T47D (cell line): ENCODE measurements around the gene PGGHG.

ENCODE experiments used
- DNase-seq, 2 experiments: peaks; one replicate each; pipeline versions ENCODE4 v3.0.0 to v3.0.0-alpha.2; 2011 to 2012; ENCODE audit warnings: low read depth in 1 of 2, low spot score in 1 of 2
- JUND ChIP-seq: IDR thresholded peaks from 2 replicates; pipeline ENCODE4 v1.6.1; 2012; ENCODE audit warnings: low read depth
- in situ Hi-C: cut with HindIII; loops from 2 replicates; pipeline ENCODE4 v1.10.0; 2016; ENCODE audit warnings: low sequenced_read_pairs, low pct_unique_long_range_greater_than_20kb

PGGHG gene

GRCh38 chr11:272931-273198 is 16.1 kb upstream of the PGGHG start:
- no peak for TF ChIP-seq JUND
- no peak for DNase-seq
- in situ Hi-C loops = no loop called here

- no peak for DNase-seq
- no peak for TF ChIP-seq JUND
- in situ Hi-C loops = no loop called here
Observed at GRCh38 chr11:276219-276618, 12.7 kb upstream of the PGGHG start.

- no peak for TF ChIP-seq JUND
- in situ Hi-C loops = no loop called here
- DNase-seq = no peak
Observed at GRCh38 chr11:278001-278951, 10.7 kb upstream of the PGGHG start, which contains the start of gene NLRP6. Gene NLRP6 (plus strand): TSS chr11:278407. CDS start chr11:278570, 163 bp downstream.

DNA sequence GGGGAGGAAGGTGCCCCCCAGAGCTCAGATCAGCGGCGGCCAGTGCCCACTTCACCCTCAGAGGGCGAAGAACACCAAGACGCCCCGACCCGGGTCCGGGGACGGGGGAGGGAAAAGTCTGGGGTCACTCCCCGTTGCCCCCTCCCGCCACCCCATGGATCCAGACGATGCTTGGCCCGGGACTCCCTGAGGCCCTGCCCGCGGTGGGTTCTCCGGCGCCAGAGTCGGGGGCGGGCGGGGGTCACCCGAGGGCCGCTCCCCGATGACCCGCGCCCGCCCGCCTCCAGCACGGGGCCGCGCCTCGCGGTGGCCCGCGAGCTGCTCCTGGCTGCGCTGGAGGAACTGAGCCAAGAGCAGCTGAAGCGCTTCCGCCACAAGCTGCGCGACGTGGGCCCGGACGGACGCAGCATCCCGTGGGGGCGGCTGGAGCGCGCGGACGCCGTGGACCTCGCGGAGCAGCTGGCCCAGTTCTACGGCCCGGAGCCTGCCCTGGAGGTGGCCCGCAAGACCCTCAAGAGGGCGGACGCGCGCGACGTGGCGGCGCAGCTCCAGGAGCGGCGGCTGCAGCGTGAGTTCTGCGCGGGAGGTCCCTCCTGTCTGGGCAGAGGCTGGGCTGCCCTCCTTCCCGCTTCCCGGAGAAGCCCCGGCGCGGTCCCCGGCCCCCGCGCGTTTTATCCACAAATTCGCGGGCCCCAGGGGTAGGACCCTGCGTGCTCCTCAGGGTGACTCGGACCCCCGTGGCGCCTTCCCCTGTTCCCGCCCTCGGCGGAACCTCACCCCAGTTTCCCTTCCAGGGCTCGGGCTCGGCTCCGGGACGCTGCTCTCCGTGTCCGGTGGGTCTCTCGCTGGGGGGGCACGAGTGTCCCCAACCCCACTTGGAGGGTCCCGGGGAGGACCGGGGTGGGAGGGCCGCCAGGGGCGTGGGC is 9.6 kb upstream of the PGGHG start:
- DNase-seq = no peak
- in situ Hi-C loops = no loop called here
- no peak for TF ChIP-seq JUND

- peak; percentile 59 to 70 for DNase-seq
- in situ Hi-C loops = no loop called here
- no peak for TF ChIP-seq JUND
Observed at GRCh38 chr11:279966-280705, 8.8 kb upstream of the PGGHG start.

DNA sequence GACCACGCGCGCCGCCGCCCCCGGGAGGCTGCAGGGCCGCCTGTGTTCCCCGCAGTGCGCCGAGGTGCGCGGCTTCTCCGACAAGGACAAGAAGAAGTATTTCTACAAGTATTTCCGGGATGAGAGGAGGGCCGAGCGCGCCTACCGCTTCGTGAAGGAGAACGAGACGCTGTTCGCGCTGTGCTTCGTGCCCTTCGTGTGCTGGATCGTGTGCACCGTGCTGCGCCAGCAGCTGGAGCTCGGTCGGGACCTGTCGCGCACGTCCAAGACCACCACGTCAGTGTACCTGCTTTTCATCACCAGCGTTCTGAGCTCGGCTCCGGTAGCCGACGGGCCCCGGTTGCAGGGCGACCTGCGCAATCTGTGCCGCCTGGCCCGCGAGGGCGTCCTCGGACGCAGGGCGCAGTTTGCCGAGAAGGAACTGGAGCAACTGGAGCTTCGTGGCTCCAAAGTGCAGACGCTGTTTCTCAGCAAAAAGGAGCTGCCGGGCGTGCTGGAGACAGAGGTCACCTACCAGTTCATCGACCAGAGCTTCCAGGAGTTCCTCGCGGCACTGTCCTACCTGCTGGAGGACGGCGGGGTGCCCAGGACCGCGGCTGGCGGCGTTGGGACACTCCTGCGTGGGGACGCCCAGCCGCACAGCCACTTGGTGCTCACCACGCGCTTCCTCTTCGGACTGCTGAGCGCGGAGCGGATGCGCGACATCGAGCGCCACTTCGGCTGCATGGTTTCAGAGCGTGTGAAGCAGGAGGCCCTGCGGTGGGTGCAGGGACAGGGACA is 8.0 kb upstream of the PGGHG start:
- in situ Hi-C loops = no loop called here
- no peak for DNase-seq
- no peak for TF ChIP-seq JUND

DNA sequence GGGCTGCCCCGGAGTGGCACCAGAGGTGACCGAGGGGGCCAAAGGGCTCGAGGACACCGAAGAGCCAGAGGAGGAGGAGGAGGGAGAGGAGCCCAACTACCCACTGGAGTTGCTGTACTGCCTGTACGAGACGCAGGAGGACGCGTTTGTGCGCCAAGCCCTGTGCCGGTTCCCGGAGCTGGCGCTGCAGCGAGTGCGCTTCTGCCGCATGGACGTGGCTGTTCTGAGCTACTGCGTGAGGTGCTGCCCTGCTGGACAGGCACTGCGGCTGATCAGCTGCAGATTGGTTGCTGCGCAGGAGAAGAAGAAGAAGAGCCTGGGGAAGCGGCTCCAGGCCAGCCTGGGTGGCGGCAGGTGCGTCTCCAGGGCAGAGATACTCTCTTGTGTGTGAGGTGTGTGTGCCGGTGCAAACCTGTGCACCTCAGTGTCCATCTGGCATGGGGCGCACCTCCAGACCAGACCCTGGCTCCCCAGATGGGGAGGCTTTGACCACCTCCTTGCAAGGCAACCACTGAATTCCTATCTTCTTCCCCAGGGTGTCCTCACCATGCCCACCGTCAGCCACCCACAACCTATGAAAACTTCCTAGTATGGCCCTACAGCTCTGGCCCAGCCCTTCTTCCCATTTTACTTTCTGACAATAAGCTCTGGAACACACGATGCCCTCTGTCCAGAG is 7.3 kb upstream of the PGGHG start:
- no peak for DNase-seq
- in situ Hi-C loops = no loop called here
- no peak for TF ChIP-seq JUND

DNA sequence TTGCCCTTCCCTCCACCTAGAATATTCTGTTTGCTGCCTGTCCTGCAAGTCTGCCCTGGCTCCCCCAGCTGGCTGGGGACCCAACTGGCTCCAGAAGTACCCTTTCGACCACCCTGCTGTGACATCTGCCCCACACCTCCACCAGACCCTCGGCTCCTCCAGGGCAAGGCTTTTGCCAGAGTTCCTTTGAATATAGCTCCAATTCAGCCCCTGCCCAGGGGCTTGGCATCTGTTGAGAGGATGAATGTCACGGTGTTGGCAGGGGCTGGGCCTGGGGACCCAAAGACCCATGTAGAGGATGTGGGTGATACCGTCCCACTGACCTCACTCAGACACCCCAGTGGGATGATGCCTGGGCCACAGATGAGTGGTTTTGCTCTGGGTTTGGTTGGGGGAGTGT is 6.8 kb upstream of the PGGHG start:
- in situ Hi-C loops = no loop called here
- no peak for TF ChIP-seq JUND
- DNase-seq = no peak

DNA sequence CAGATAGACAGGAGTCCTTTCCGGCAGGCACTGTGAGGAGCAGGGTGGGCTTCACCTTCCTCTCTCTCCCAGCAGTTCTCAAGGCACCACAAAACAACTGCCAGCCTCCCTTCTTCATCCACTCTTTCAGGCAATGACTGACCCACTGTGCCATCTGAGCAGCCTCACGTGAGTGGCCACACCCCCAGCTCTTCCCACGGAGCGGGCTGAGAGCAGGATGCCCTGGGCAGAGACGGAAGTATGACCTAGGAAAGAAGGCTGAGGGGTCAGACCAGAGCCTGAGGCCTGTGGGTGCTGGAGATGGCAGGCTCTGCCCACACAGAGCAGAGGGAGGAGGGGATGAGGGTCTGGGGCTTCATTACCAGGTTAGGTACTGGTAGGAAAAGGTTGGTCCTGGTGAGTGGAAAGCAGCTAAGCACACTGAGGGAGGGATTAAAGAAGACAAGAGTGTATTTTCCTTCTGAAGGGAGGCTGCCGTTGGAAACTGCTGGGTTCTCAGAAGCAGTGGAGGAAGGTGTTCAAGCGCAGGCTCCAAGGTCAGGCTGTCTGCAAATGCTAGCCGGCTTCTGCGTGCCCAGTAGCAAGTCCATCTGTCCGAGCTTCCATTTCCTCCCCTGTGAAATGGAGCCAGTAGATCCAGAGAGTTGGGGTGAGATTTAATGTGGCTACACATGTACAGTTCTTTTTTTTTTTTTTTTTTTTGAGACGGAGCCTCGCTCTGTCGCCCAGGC is 6.1 kb upstream of the PGGHG start:
- TF ChIP-seq JUND = no peak
- DNase-seq = no peak
- in situ Hi-C loops = no loop called here

- no peak for DNase-seq
- in situ Hi-C loops = no loop called here
- no peak for TF ChIP-seq JUND
Observed at GRCh38 chr11:283405-284104, 5.4 kb upstream of the PGGHG start.
